Activated CD4-positive, CD25-positive, alpha-beta regulatory T cell (primary cell): ENCODE results near the gene SLC8A2.

ENCODE experiments used
- DNase-seq, 4 experiments: peaks; one replicate each; lab custom pipeline; 2025; lab: John Stamatoyannopoulos, UW

SLC8A2 gene

DNA sequence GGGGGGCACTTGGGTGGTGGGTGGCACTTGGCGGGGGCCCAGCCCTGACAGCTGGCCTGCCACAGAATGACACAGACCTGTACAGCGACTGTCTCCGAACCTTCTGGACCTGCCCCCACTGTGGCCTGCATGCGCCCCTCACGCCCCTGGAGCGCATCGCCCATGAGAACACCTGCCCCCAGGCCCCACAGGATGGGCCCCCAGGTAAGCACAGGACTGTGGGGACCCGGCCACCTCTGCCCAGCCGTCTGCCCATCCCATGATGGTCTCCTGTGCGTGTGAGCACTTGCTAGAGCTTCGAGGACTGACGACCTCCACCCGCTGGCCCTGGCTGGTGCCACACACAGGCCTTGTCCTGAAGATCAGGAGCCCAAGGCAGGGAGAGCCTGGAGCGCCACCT lies 90.6 kb downstream of the SLC8A2 start:
- DNase-seq = no peak

DNA sequence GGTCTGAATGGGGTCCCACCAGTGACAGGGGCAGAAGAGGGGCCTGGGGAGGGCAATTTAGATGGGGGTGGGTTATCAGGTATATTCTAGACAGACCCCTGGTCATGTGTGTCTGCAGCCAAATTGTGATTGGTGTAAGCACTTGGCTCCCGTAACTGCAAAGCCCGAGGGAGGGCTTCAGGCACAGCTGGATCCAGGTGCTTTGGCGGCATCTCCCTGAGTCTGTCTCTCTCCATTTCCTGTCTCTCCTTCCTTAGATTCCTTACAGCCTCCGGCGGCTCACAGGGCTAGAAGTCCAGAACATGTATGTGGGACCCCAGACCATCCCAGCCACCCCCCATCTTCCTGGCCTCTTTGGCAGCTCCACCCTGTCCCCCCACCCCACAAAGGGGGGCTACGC lies 91.1 kb downstream of the SLC8A2 start:
- DNase-seq = no peak

DNA sequence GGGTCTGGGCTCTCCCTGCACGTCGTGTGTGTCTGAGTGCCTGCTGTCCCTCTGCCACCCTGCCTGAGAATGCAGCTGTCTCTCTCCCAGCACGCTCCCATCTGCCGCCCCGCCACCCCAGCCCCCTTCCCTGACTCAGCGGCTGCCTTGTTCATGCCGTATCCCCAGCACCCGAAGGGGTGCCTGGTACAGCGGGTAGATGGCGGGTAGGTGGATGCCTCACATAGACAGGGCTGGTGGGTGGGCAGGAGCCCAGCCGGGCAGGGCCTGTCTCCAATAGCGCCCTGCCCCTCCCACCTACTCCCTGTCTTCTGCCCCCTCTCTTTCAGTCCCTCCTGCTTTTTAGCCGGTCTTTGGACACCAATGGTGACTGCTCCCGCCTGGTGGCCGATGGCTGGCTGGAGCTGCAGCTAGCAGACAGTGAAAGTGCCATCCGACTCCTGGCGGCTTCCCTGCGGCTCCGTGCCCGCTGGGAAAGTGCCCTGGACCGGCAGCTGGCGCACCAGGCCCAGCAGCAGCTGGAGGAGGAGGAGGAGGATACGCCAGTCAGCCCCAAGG lies 92.2 kb downstream of the SLC8A2 start:
- no peak for DNase-seq

DNA sequence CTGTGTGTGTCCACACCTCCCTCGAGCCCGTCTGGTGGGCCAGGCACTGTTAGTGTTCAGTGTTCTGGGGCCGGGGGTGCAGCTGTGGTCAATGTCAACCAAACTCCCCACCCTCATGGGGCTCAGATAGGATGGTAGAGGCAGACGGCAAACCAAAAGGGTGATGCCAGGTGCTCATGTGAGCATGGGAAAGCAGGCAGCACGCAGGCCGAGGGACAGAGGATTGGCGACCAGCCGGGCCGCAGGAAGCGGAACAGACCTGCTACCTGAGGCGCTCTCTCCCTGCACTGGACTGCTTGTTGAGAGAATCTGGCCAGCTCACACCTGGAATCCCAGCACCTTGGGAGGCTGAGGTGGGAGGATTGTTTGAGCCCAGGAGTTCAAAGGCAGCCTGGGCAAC lies 93.4 kb downstream of the SLC8A2 start:
- no peak for DNase-seq
